ENCODE data around the gene ECM1.

The ECM1 gene

DNA sequence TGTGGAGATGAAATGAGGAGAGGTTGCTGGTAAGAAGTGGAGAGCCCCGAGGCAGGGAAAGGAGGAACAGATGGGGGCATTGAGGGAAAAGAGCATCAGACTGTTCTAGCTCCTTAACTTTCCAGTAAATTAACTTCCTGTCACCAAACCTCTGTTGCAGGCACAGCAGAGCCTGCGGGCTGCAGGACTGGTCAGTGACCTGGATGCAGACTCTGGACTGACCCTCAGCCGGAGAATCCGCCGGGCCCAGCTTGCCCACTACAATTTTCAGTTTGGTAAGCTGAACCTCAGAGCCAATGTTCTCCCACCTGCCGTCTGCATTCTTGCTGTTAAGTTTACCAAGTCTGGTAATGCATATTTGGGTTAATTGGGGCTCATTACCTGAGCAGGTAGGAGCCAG lies 2.5 kb upstream of the ECM1 start:
- FAIRE-seq, result no peak
- TF ChIP-seq TAF1 (IDR thresholded peaks at IDR 0.05; ENCODE audit: low read depth, low read length) (no peak), POLR2AphosphoS5 (IDR thresholded peaks at IDR 0.05; ENCODE audit: low read depth, low read length) (no peak), POLR2A (IDR thresholded peaks at IDR 0.05; ENCODE audit: low read depth, low read length) (no peak), POU2F2 (IDR thresholded peaks at IDR 0.05; ENCODE audit: low read depth, low read length) (no peak), PAX5 (IDR thresholded peaks at IDR 0.05; ENCODE audit: insufficient read depth, low read length, severe bottlenecking) (no peak), SPI1 (IDR thresholded peaks at IDR 0.05; ENCODE audit: low read depth, low read length) (no peak)

GRCh38 chr1:150508982-150509381 lies 1.1 kb downstream of the ECM1 start:
- TF ChIP-seq POLR2AphosphoS5 (IDR thresholded peaks at IDR 0.05; ENCODE audit: low read depth, low read length) (no peak), POLR2A (IDR thresholded peaks at IDR 0.05; ENCODE audit: low read depth, low read length) (no peak), TAF1 (IDR thresholded peaks at IDR 0.05; ENCODE audit: low read depth, low read length) (no peak), PAX5 (IDR thresholded peaks at IDR 0.05; ENCODE audit: insufficient read depth, low read length, severe bottlenecking) (no peak), SPI1 (IDR thresholded peaks at IDR 0.05; ENCODE audit: low read depth, low read length) (no peak), POU2F2 (IDR thresholded peaks at IDR 0.05; ENCODE audit: low read depth, low read length) (no peak)
- FAIRE-seq (no peak), DNase-seq (ENCODE audit: insufficient read length, low spot score) (no peak)

More for the DNA sequence above, 2.5 kb upstream of the ECM1 start:
- DNase-seq (ENCODE audit: insufficient read length, low spot score), result no peak

GRCh38 chr1:150511551-150511950 lies 3.6 kb downstream of the ECM1 start:
- DNase-seq (ENCODE audit: insufficient read length, low spot score) (no peak), FAIRE-seq (no peak)

DNA sequence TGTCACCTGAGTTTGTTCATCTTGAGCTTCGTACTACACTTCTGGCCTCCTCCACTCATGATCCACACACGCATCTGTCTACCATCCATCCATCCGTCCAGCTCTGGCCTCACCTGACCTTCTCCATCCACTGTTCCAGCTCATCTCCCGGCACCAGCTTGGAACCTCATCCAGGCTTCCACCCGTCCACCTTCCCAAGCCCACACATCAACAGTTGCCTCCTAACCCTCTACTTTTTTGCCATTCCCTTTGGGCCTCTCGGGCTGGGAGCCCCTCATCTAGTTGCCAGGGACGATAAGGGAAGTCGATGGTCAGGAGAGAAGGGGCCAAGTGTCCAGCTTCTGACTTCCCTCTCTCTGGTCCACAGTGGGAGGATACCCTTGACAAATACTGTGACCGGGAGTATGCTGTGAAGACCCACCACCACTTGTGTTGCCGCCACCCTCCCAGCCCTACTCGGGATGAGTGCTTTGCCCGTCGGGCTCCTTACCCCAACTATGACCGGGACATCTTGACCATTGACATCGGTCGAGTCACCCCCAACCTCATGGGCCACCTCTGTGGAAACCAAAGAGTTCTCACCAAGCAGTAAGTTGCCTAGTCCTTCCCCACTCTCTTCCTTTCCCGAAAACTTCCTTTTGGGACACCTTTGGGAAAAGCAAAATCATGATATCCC lies 4.2 kb downstream of the ECM1 start:
- no peak for DNase-seq (ENCODE audit: insufficient read length, low spot score)
- TF ChIP-seq POLR2AphosphoS5 (IDR thresholded peaks at IDR 0.05; ENCODE audit: low read depth, low read length), result no peak
- TF ChIP-seq SPI1 (IDR thresholded peaks at IDR 0.05; ENCODE audit: low read depth, low read length), result no peak
- FAIRE-seq, result no peak

More at GRCh38 chr1:150511551-150511950, 3.6 kb downstream of the ECM1 start:
- no peak for TF ChIP-seq POU2F2 (IDR thresholded peaks at IDR 0.05; ENCODE audit: low read depth, low read length)
- no peak for TF ChIP-seq POLR2AphosphoS5 (IDR thresholded peaks at IDR 0.05; ENCODE audit: low read depth, low read length)
- TF ChIP-seq POLR2A (IDR thresholded peaks at IDR 0.05; ENCODE audit: low read depth, low read length), result no peak
- no peak for TF ChIP-seq TAF1 (IDR thresholded peaks at IDR 0.05; ENCODE audit: low read depth, low read length)
- TF ChIP-seq SPI1 (IDR thresholded peaks at IDR 0.05; ENCODE audit: low read depth, low read length), result no peak
- TF ChIP-seq PAX5 (IDR thresholded peaks at IDR 0.05; ENCODE audit: insufficient read depth, low read length, severe bottlenecking), result no peak

- no peak for TF ChIP-seq POLR2AphosphoS5 (IDR thresholded peaks at IDR 0.05; ENCODE audit: low read depth, low read length)
- no peak for TF ChIP-seq TAF1 (IDR thresholded peaks at IDR 0.05; ENCODE audit: low read depth, low read length)
- TF ChIP-seq PAX5 (IDR thresholded peaks at IDR 0.05; ENCODE audit: insufficient read depth, low read length, severe bottlenecking), result no peak
- no peak for TF ChIP-seq POLR2A (IDR thresholded peaks at IDR 0.05; ENCODE audit: low read depth, low read length)
- TF ChIP-seq POU2F2 (IDR thresholded peaks at IDR 0.05; ENCODE audit: low read depth, low read length), result no peak
- FAIRE-seq (no peak), DNase-seq (ENCODE audit: insufficient read length, low spot score) (no peak)
These were observed 4.9 kb downstream of the ECM1 start for GRCh38 chr1:150512846-150513245.

- TF ChIP-seq SPI1 (IDR thresholded peaks at IDR 0.05; ENCODE audit: low read depth, low read length), result no peak
- TF ChIP-seq POLR2AphosphoS5 (IDR thresholded peaks at IDR 0.05; ENCODE audit: low read depth, low read length), result no peak
- TF ChIP-seq TAF1 (IDR thresholded peaks at IDR 0.05; ENCODE audit: low read depth, low read length), result no peak
- TF ChIP-seq PAX5 (IDR thresholded peaks at IDR 0.05; ENCODE audit: insufficient read depth, low read length, severe bottlenecking), result no peak
- FAIRE-seq, result no peak
- DNase-seq (ENCODE audit: insufficient read length, low spot score), result no peak
These were observed 5.5 kb downstream of the ECM1 start for GRCh38 chr1:150513351-150513791.

- no peak for FAIRE-seq
These were observed 6.4 kb downstream of the ECM1 start for GRCh38 chr1:150514260-150514659.

DNA sequence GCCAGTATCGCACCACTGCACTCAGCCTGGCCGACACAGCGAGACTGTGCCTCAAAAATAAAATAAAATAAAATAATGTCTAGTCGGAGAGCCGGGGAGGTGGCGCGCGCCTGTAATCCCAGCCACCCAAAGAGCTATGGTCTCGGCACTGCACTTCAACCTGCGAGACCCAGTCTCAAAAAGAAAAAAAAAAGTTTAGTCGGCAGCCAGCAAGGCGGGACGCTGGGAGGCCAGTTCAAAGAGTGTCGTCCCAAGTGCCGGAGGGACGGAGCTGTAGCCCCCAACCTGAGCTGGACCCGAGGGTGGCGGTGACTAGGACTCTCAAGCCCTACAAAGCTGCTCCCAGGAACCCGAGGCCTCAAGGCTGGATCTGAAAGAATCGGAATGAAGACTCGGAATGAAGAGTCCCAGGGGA lies 7.0 kb downstream of the ECM1 start:
- TF ChIP-seq TAF1 (IDR thresholded peaks at IDR 0.05; ENCODE audit: low read depth, low read length), result no peak
- no peak for TF ChIP-seq PAX5 (IDR thresholded peaks at IDR 0.05; ENCODE audit: insufficient read depth, low read length, severe bottlenecking)
- no peak for TF ChIP-seq POLR2A (IDR thresholded peaks at IDR 0.05; ENCODE audit: low read depth, low read length)
- no peak for TF ChIP-seq POU2F2 (IDR thresholded peaks at IDR 0.05; ENCODE audit: low read depth, low read length)
- TF ChIP-seq POLR2AphosphoS5 (IDR thresholded peaks at IDR 0.05; ENCODE audit: low read depth, low read length), result no peak
- no peak for TF ChIP-seq SPI1 (IDR thresholded peaks at IDR 0.05; ENCODE audit: low read depth, low read length)
- no peak for FAIRE-seq
- DNase-seq (ENCODE audit: insufficient read length, low spot score), result no peak

More at GRCh38 chr1:150514260-150514659, 6.4 kb downstream of the ECM1 start:
- DNase-seq (ENCODE audit: insufficient read length, low spot score), result no peak
- no peak for TF ChIP-seq POU2F2 (IDR thresholded peaks at IDR 0.05; ENCODE audit: low read depth, low read length)
- no peak for TF ChIP-seq TAF1 (IDR thresholded peaks at IDR 0.05; ENCODE audit: low read depth, low read length)
- no peak for TF ChIP-seq POLR2A (IDR thresholded peaks at IDR 0.05; ENCODE audit: low read depth, low read length)
- no peak for TF ChIP-seq POLR2AphosphoS5 (IDR thresholded peaks at IDR 0.05; ENCODE audit: low read depth, low read length)
- no peak for TF ChIP-seq PAX5 (IDR thresholded peaks at IDR 0.05; ENCODE audit: insufficient read depth, low read length, severe bottlenecking)
- TF ChIP-seq SPI1 (IDR thresholded peaks at IDR 0.05; ENCODE audit: low read depth, low read length), result no peak

- FAIRE-seq, result peak; percentile 88
These were observed 7.6 kb downstream of the ECM1 start, which contains the start of gene FALEC for GRCh38 chr1:150515328-150516049. FALEC (plus strand) TSS chr1:150515752.

More at GRCh38 chr1:150515328-150516049, 7.6 kb downstream of the ECM1 start, which contains the start of gene FALEC:
- peak; percentile 52 for TF ChIP-seq PAX5 (IDR thresholded peaks at IDR 0.05; ENCODE audit: insufficient read depth, low read length, severe bottlenecking)
- TF ChIP-seq POU2F2 (IDR thresholded peaks at IDR 0.05; ENCODE audit: low read depth, low read length), result no peak
- peak; percentile 97 for DNase-seq (ENCODE audit: insufficient read length, low spot score)

Data from GM12891 (cell line).